HL-60 (cell line): Measurements from ENCODE around the gene FGF12.

Experiments
- DNase-seq, 2 experiments: peaks; one replicate each; pipeline ENCODE4 v3.0.0-alpha.2; 2010 to 2020; ENCODE audit warnings: low read depth in 1 of 2, low spot score in 1 of 2
- H3K27ac ChIP-seq: fragments of 250-450 bp; sonication (Bioruptor Pico); replicated peaks from 2 replicates; pipeline ENCODE4 v1.5.1; 2020; ENCODE audit warnings: mild to moderate bottlenecking, moderate library complexity
- H3K27me3 ChIP-seq: fragments of 250-450 bp; sonication (Bioruptor Pico); 2 replicates; pipeline ENCODE4 v1.5.1; 2021; ENCODE audit warnings: mild to moderate bottlenecking, moderate library complexity; ENCODE audit not compliant: insufficient read depth, poor library complexity, severe bottlenecking
- H3K4me3 ChIP-seq: replicated peaks from 2 replicates; pipeline ENCODE4 v1.5.1; 2011; ENCODE audit warnings: mild to moderate bottlenecking, control low read depth, low read length; ENCODE audit not compliant: insufficient read depth
- GABPA ChIP-seq: IDR thresholded peaks from 2 replicates; pipeline ENCODE4 v1.6.1; 2012; ENCODE audit warnings: low read depth
- POLR2AphosphoS5 ChIP-seq: IDR thresholded peaks from 2 replicates; pipeline ENCODE4 v1.6.1; 2012; ENCODE audit warnings: low read depth
- SPI1 ChIP-seq: IDR thresholded peaks from 2 replicates; pipeline ENCODE4 v1.6.1; 2012; ENCODE audit warnings: low read depth, mild to moderate bottlenecking, borderline replicate concordance
- TF ChIP-seq, protein P1 (sequence below): IDR thresholded peaks from one replicate; pipeline ENCODE4 v1.5.1; 2011; ENCODE audit warnings: low read length, control low read depth, inconsistent platforms; ENCODE audit not compliant: insufficient read depth
- TF ChIP-seq, protein P2 (sequence below): IDR thresholded peaks from 2 replicates; pipeline ENCODE4 v1.6.1; 2012; ENCODE audit warnings: low read depth; ENCODE audit not compliant: insufficient replicate concordance

FGF12 gene

DNA sequence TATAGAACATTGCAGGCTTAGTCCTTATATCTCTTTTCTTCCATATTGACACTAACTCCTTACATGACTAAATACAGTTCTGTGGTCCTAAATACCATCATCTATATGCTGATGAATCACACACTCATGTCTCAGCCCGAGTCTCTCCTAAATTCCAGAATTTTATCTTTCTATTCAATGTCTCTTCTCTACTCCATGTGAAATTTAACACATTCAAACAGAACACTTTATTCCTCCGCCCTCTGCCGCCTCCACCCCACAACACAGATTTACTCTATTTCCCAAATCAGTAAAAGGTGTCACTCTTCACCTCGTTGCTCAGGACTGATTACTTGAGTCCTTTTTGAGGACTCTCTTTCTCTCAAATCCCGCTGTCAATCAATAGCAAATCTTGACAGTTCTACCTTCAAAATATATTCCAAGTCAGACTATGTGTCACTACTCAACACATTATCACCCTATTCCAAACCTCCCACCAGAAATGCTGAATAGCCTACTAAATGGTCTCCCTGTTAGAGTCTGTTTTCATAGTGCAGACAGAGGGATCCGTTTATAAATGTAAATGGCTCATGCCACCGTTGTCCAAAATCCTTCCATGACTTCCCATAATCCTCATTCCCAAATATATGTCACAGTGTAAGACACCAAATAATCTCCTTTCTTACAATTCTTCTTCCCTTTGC, 230.3 kb downstream of the FGF12 start:
- DNase-seq = no peak
- Histone ChIP-seq H3K27me3 (no peaks in the 10 kb centered on the region), H3K27ac (no peak overlapping the region), H3K4me3 (no peak overlapping the region)
- no peak for TF ChIP-seq SPI1
- TF ChIP-seq POLR2AphosphoS5 = no peak
- no peak for TF ChIP-seq GABPA
- TF ChIP-seq, protein P1, sequence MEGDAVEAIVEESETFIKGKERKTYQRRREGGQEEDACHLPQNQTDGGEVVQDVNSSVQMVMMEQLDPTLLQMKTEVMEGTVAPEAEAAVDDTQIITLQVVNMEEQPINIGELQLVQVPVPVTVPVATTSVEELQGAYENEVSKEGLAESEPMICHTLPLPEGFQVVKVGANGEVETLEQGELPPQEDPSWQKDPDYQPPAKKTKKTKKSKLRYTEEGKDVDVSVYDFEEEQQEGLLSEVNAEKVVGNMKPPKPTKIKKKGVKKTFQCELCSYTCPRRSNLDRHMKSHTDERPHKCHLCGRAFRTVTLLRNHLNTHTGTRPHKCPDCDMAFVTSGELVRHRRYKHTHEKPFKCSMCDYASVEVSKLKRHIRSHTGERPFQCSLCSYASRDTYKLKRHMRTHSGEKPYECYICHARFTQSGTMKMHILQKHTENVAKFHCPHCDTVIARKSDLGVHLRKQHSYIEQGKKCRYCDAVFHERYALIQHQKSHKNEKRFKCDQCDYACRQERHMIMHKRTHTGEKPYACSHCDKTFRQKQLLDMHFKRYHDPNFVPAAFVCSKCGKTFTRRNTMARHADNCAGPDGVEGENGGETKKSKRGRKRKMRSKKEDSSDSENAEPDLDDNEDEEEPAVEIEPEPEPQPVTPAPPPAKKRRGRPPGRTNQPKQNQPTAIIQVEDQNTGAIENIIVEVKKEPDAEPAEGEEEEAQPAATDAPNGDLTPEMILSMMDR = no peak
- TF ChIP-seq, protein P2, sequence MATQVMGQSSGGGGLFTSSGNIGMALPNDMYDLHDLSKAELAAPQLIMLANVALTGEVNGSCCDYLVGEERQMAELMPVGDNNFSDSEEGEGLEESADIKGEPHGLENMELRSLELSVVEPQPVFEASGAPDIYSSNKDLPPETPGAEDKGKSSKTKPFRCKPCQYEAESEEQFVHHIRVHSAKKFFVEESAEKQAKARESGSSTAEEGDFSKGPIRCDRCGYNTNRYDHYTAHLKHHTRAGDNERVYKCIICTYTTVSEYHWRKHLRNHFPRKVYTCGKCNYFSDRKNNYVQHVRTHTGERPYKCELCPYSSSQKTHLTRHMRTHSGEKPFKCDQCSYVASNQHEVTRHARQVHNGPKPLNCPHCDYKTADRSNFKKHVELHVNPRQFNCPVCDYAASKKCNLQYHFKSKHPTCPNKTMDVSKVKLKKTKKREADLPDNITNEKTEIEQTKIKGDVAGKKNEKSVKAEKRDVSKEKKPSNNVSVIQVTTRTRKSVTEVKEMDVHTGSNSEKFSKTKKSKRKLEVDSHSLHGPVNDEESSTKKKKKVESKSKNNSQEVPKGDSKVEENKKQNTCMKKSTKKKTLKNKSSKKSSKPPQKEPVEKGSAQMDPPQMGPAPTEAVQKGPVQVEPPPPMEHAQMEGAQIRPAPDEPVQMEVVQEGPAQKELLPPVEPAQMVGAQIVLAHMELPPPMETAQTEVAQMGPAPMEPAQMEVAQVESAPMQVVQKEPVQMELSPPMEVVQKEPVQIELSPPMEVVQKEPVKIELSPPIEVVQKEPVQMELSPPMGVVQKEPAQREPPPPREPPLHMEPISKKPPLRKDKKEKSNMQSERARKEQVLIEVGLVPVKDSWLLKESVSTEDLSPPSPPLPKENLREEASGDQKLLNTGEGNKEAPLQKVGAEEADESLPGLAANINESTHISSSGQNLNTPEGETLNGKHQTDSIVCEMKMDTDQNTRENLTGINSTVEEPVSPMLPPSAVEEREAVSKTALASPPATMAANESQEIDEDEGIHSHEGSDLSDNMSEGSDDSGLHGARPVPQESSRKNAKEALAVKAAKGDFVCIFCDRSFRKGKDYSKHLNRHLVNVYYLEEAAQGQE = no peak

DNA sequence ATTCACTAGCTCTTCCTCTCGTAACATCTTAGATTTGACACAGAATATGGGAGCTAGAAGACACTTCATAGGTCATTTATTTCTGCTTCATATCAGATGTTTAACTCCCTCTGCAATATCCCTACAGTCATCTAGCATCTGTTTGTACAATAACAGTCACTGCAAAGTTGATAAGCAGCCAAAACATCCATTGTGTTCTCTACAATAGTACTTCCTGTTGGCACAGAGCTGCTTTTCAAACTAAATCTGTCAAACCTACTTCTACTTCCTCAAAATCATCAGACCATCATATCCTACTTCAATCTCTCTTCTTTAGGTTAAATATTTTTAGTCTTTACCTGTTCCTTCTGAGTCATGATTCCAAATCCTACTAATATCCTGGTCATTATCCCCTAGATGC, 233.2 kb downstream of the FGF12 start:
- TF ChIP-seq GABPA = no peak
- TF ChIP-seq, protein P2 = no peak
- no peak for TF ChIP-seq SPI1
- TF ChIP-seq, protein P1 = no peak
- no peak for TF ChIP-seq POLR2AphosphoS5
- DNase-seq = no peak
- Histone ChIP-seq H3K27ac (no peak overlapping the region), H3K27me3 (no peaks in the 10 kb centered on the region), H3K4me3 (no peak overlapping the region)

DNA sequence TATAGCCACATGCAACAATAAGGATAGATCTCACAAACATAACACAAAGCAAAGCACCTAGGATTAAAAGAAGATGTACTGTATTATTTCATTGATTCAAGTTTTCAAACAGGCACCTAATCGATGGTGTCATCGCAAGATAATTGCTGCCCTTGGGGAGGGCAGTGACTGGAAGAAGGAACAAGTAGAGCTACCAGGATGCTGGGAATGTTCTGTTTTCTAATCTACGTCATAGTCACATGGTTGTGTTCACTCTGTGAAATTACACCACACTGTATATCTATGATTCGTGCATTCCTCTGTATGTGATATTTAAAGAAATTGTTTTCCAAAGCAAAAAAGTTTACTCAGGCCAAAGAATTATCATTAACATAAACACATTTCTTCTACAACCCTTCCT, 236.6 kb downstream of the FGF12 start:
- Histone ChIP-seq H3K4me3 (no peak overlapping the region), H3K27me3 (no peaks in the 10 kb centered on the region), H3K27ac (no peak overlapping the region)
- TF ChIP-seq POLR2AphosphoS5 = no peak
- TF ChIP-seq GABPA = no peak
- TF ChIP-seq, protein P2 = no peak
- TF ChIP-seq, protein P1 = no peak
- no peak for DNase-seq
